K562 (cell line): ENCODE results near the gene ASIP. TPM values are rescaled to one million over a fixed set of nuclear protein-coding genes. Genes with fewer than 3 reads are reported as not detected.

ENCODE experiments used
- CC2D1A ChIP-seq: fragments of 450-650 bp; IDR thresholded peaks from 2 replicates; pipeline ENCODE4 v1.6.1; 2017; ENCODE audit warnings: mild to moderate bottlenecking
- CEBPG ChIP-seq, 3 experiments: fragments of 200-800 bp in 1 of 3; sonication (Bioruptor generic) in 1 of 3; sonication (generic) in 1 of 3; formaldehyde crosslinking in 1 of 3; IDR thresholded peaks in 2 of 3; conservative IDR thresholded peaks in 1 of 3; 2 replicates each; pipeline versions ENCODE4 v1.6.1 to v1.8.0; 2016 to 2022; ENCODE audit warnings: missing compliant biosample characterization in 2 of 3, missing genetic modification characterization in 2 of 3, mild to moderate bottlenecking in 1 of 3, missing genetic modification reagents in 1 of 3
- HDGF ChIP-seq: fragments of 450-650 bp; IDR thresholded peaks from 2 replicates; pipeline ENCODE4 v1.6.1; 2016
- ILK ChIP-seq: fragments of 450-650 bp; IDR thresholded peaks from 2 replicates; pipeline ENCODE4 v1.6.1; 2016; ENCODE audit warnings: missing genetic modification characterization, low read depth, mild to moderate bottlenecking, missing compliant biosample characterization, moderate library complexity, borderline replicate concordance
- KLF13 ChIP-seq: fragments of 450-650 bp; IDR thresholded peaks from 2 replicates; pipeline ENCODE4 v1.6.1; 2016; ENCODE audit warnings: missing genetic modification characterization, low read depth, mild to moderate bottlenecking, missing compliant biosample characterization, moderate library complexity, borderline replicate concordance
- MYNN ChIP-seq, 2 experiments: sonication (generic); formaldehyde crosslinking in 1 of 2; IDR thresholded peaks; 2 replicates each; pipeline versions ENCODE4 v1.5.0 to v1.6.1; 2016 to 2020; ENCODE audit warnings: antibody characterized with exemption in 1 of 2, missing genetic modification reagents in 1 of 2
- NFE2L1 ChIP-seq: fragments of 450-650 bp; IDR thresholded peaks from 2 replicates; pipeline ENCODE4 v1.6.1; 2016; ENCODE audit warnings: missing genetic modification characterization, low read depth, mild to moderate bottlenecking, missing compliant biosample characterization, moderate library complexity, borderline replicate concordance
- NONO ChIP-seq, 2 experiments: fragments of 200-400 bp in 1 of 2; fragments of 450-650 bp in 1 of 2; formaldehyde crosslinking in 1 of 2; IDR thresholded peaks; 2 replicates each; pipeline ENCODE4 v1.6.1; 2017; ENCODE audit warnings: low read depth in 2 of 2, mild to moderate bottlenecking in 2 of 2, moderate library complexity in 2 of 2, low read length in 1 of 2
- OTX1 ChIP-seq: fragments of 450-650 bp; formaldehyde crosslinking; IDR thresholded peaks from 2 replicates; pipeline ENCODE4 v1.4.0; 2022; ENCODE audit warnings: mild to moderate bottlenecking
- POLR2G ChIP-seq: fragments of 200-400 bp; formaldehyde crosslinking; IDR thresholded peaks from 2 replicates; pipeline ENCODE4 v1.6.1; 2017; ENCODE audit warnings: low read depth, mild to moderate bottlenecking, antibody characterized with exemption, low read length, moderate library complexity
- RFX5 ChIP-seq: IDR thresholded peaks from 2 replicates; pipeline ENCODE4 v1.6.1; 2011; ENCODE audit warnings: low read depth, mild to moderate bottlenecking, improper control_type of control experiment, low read length
- TAF9B ChIP-seq: fragments of 450-650 bp; IDR thresholded peaks from 2 replicates; pipeline ENCODE4 v1.6.1; 2018; ENCODE audit warnings: mild to moderate bottlenecking; ENCODE audit not compliant: partially characterized antibody
- ZNF217 ChIP-seq: sonication (generic); formaldehyde crosslinking; IDR thresholded peaks from 2 replicates; pipeline ENCODE4 v1.8.0; 2022; ENCODE audit warnings: mild to moderate bottlenecking, missing genetic modification reagents
- polyA plus RNA-seq, 8 experiments: library from polyadenylated mRNA; depleted of rRNA in 4 of 8; stranded (reverse) in 5 of 8; unstranded in 3 of 8; fragments of >200 nt; fragmentation: Nextera tagmentation in 2 of 8; fragmentation: Illumina TruSeq in 1 of 8; extraction: Ambion mirVana in 2 of 8; extraction: Trizol in 1 of 8; gene quantifications; 2 replicates each; pipeline versions ENCODE4 v1.2.1 to v1.2.3, GENCODE V29; 2011 to 2014; ENCODE audit warnings: inconsistent platforms in 1 of 8, missing spikeins in 1 of 8
- total RNA-seq, 7 experiments: library from RNA; depleted of rRNA in 6 of 7; stranded (reverse); fragments of >200 nt in 6 of 7; fragmentation: Illumina TruSeq in 2 of 7; extraction: Trizol in 2 of 7; gene quantifications; 2 replicates each; pipeline versions ENCODE4 v1.2.1 to v1.2.3, GENCODE V29; 2011 to 2021; ENCODE audit warnings: low replicate concordance in 1 of 7
- TF ChIP-seq, protein P1 (sequence below): fragments of 450-650 bp; IDR thresholded peaks from 2 replicates; pipeline ENCODE4 v1.6.1; 2018; ENCODE audit warnings: mild to moderate bottlenecking, low read depth; ENCODE audit not compliant: partially characterized antibody
- TF ChIP-seq, protein P2 (sequence below): fragments of 250-450 bp; sonication (Bioruptor Pico); IDR thresholded peaks from 2 replicates; pipeline ENCODE4 v1.8.0; 2022; ENCODE audit warnings: moderate library complexity, mild to moderate bottlenecking, inconsistent platforms
- TF ChIP-seq, protein P3 (sequence below): sonication (generic); formaldehyde crosslinking; IDR thresholded peaks from 2 replicates; pipeline ENCODE4 v1.8.0; 2023; ENCODE audit warnings: mild to moderate bottlenecking, missing genetic modification reagents

ASIP gene
- total and polyA plus RNA-seq, 9 of the 15 experiments (the other 6 are each of a cell fraction or from before 2014, with no cell fraction given): not detected

DNA sequence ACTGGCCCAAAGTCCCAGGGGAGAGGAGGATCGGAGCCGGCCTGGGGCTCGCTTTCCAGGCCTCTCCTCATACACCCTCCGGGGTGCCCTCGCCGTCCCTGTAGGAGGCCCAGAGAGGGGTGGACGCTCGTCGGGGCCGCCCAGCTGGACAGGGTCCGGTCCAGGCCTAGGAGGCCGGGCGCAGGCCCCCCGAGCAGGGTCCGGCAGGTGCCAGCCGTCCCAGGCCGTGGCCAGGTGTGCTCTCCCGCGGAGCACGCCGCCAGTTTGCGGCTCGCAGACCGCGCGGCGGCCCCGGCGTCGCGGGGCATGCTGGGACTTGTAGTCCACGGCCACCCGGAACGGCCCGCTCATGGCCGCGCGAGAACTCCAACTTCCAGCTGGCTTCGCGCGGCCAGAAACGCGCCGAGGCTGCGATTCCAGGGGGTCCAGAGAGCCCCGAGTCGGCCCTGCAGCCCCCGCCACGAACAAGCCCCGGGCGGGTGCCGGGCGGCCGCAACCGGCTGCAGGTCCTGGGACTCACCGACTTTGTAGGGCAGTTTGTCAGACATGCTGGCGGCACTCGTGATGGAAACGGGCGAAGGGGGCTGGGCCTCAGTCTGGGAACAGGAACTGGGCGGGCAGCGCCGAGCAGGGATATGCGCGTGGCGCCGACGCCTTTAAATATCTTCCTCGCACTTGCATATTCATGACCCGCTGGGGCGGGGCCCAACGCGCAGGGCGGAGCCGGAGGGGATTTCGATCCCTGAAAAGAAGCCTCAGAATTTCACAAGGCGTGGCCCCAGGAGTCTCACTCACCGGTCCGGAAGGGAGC lies 61.7 kb downstream of the ASIP start, which contains the start of gene AHCY (continued):
- TF ChIP-seq, protein P1, sequence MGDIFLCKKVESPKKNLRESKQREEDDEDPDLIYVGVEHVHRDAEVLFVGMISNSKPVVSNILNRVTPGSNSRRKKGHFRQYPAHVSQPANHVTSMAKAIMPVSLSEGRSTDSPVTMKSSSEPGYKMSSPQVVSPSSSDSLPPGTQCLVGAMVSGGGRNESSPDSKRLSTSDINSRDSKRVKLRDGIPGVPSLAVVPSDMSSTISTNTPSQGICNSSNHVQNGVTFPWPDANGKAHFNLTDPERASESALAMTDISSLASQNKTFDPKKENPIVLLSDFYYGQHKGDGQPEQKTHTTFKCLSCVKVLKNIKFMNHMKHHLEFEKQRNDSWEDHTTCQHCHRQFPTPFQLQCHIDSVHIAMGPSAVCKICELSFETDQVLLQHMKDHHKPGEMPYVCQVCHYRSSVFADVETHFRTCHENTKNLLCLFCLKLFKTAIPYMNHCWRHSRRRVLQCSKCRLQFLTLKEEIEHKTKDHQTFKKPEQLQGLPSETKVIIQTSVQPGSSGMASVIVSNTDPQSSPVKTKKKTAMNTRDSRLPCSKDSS: no peak
- no peak for TF ChIP-seq ILK (tag)
- TF ChIP-seq KLF13 (tag): no peak
- TF ChIP-seq NFE2L1 (tag): no peak
- no peak for TF ChIP-seq TAF9B
- no peak for TF ChIP-seq CC2D1A
- TF ChIP-seq POLR2G: peak; percentile 94
- TF ChIP-seq, protein P2, sequence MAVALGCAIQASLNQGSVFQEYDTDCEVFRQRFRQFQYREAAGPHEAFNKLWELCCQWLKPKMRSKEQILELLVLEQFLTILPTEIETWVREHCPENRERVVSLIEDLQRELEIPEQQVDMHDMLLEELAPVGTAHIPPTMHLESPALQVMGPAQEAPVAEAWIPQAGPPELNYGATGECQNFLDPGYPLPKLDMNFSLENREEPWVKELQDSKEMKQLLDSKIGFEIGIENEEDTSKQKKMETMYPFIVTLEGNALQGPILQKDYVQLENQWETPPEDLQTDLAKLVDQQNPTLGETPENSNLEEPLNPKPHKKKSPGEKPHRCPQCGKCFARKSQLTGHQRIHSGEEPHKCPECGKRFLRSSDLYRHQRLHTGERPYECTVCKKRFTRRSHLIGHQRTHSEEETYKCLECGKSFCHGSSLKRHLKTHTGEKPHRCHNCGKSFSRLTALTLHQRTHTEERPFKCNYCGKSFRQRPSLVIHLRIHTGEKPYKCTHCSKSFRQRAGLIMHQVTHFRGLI: no peak
- TF ChIP-seq HDGF: no peak
- TF ChIP-seq, protein P3, sequence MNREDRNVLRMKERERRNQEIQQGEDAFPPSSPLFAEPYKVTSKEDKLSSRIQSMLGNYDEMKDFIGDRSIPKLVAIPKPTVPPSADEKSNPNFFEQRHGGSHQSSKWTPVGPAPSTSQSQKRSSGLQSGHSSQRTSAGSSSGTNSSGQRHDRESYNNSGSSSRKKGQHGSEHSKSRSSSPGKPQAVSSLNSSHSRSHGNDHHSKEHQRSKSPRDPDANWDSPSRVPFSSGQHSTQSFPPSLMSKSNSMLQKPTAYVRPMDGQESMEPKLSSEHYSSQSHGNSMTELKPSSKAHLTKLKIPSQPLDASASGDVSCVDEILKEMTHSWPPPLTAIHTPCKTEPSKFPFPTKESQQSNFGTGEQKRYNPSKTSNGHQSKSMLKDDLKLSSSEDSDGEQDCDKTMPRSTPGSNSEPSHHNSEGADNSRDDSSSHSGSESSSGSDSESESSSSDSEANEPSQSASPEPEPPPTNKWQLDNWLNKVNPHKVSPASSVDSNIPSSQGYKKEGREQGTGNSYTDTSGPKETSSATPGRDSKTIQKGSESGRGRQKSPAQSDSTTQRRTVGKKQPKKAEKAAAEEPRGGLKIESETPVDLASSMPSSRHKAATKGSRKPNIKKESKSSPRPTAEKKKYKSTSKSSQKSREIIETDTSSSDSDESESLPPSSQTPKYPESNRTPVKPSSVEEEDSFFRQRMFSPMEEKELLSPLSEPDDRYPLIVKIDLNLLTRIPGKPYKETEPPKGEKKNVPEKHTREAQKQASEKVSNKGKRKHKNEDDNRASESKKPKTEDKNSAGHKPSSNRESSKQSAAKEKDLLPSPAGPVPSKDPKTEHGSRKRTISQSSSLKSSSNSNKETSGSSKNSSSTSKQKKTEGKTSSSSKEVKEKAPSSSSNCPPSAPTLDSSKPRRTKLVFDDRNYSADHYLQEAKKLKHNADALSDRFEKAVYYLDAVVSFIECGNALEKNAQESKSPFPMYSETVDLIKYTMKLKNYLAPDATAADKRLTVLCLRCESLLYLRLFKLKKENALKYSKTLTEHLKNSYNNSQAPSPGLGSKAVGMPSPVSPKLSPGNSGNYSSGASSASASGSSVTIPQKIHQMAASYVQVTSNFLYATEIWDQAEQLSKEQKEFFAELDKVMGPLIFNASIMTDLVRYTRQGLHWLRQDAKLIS (CRISPR knock-in tag): no peak
- no peak for TF ChIP-seq OTX1
- TF ChIP-seq CEBPG (CRISPR knock-in tag; IDR thresholded peaks at IDR 0.05): no peak
- TF ChIP-seq CEBPG (tag; conservative IDR thresholded peaks at IDR 0.05 in 1 of 2, IDR thresholded peaks at IDR 0.05 in 1 of 2): peak in 1 of 2 experiments; percentile 77; a peak in 1 of 4 replicates
- no peak for TF ChIP-seq RFX5
- no peak for TF ChIP-seq ZNF217
- TF ChIP-seq NONO (IDR thresholded peaks at IDR 0.05; ENCODE audit: low read depth in 2 of 2, low read length in 1 of 2): peak; percentile 22 to 32; a peak in 2 of 4 replicates
- 0 out of 2 replicates have a peak, but pooled peaks have one; percentile 14 for TF ChIP-seq MYNN (IDR thresholded peaks at IDR 0.05)
- no peak for TF ChIP-seq MYNN (CRISPR knock-in tag; IDR thresholded peaks at IDR 0.05)
